D341Med (cell line): Measurements from ENCODE around the gene CACNA2D3.
"Not testable (repeated sequence)": the region's sequence is repeated elsewhere in the genome, so short reads cannot be mapped to it uniquely, and the experiment has no call there.

Experiments used
- DNase-seq: peaks from one replicate; pipeline ENCODE4 v3.0.0; 2012; ENCODE audit warnings: low spot score

The CACNA2D3 gene

DNA sequence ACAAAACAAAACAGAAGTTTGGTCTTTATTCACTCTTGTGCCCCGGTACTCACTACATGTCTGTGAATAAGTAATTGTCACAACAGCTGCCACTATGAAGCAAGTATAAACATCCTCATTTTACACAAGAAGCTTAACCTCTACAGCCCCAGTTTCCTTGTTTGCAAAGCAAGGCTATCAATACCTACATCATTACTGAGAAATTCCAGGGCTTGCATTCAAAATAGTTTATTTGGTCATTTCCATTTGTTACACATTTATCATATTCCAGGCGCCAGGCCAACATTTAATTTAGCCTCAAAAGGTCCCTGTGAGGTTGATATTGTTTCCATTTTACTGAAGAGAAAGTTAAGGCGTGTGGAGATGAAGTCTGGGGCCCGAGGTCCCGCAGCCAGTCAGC, 966.9 kb downstream of the CACNA2D3 start:
- DNase-seq, result no peak

DNA sequence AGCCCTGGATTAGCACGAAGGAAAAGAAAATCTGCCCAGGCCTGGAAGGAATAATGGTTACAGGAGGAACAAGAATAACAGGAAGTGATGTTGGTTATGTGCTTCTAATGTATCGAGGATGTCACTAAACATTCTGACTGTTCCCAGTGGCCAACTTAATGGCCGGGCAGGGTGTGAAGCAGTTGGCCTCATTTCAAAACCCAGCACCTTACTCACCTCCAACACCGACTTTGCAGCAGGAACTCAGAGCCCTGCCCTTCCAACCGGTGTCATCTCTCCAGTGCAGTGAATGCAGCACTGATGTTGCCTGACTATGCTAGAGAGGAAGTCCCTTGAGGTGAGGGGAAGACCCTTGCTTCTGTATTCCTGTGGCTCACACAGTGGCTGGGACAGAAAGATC, 967.9 kb downstream of the CACNA2D3 start:
- DNase-seq, result no peak

DNA sequence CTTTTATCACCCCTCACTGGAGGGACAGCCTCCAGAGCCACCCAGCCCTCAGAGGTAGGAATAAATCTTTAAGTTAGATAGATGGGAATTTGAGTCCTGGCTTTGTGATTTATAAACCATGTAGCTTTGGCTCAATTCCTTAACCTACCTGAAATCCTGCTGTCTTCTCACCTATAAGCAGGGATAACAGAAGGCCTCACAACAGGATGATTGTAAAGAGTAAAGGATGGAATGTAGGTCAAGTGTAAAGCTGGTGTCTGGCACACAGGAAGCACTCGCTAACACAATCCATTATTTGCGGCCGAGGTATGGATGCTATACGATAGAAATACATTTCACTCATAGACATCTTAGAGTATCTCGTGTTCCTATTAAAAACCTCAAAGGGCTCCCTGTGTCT, 968.4 kb downstream of the CACNA2D3 start:
- DNase-seq, result no peak

DNA sequence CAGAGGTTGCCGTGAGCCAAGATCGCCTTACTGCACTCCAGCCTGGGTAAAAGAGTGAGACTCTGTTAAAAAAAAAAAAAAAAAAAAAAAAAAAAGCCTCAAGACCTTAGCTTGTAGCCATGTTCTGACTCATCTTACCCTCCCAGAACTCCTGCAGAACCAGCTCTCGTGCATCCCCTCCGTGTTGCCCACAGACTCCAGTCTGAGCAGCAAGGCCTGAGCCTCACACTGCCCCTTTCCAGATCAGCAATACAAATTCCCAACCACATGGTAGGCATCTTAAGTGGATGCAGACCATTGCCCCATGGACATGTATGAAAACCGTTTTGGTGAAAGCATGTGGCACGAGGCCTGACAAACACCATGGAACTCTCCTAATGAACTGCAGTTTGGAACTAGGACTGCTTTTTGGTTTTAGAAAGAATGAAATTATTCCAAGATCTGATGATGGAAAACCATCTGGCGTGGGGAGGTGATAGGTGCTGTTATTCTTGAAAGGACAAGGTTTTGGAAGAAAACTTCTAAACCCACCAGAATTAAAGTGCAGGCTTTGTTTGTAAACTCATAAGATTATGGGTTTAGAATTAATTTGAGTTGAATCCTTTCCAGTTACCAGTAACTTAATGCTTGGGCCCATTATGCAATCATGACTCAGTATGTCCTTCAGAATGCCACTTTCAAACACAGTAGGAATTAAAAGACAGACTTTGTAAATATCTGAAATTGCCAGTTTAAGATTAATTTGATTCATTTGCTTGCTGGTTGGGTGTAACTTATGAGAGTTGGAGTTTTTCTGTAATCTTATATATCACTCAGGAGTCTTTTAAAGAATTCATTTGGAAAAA, 969.3 kb downstream of the CACNA2D3 start:
- DNase-seq, result no peak

DNA sequence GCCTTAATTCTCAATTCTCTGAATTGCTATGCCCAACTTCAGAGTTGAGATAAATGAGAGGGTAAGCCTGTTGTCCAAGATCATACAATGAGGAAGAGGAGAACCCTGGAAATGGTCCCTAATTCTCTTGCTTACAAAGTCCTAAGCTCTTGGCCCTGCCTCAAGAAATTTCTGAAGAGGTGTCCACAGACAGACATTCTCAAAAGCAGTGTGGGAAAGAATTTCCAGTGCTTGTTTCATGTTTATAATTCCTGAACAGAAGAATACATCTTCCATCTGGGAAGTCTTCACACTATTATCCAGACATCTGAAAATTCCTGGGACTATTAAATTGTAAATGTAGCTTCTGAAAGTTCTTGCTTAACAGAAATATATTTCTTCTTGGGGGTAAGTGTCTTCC, 972.3 kb downstream of the CACNA2D3 start:
- DNase-seq, result no peak

DNA sequence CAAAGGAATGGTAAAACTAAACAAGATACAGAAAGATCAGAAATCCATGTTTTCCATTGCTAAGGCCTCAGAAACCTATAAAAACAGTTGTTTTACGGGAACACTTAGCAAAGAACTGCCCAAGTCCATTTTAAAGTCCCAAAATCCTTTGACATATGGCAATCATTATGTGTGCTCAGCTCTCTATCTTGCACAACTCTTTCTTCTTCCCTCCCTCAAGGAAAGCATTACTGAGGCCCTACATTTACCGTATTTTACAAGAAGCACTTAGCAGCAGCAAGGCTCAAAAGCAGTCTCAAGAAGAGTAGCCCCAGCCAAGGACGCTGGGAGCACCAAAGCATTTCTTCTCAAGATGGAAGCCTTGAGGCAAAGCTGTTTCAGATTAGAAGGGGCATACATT, 975.1 kb downstream of the CACNA2D3 start:
- DNase-seq, result no peak

DNA sequence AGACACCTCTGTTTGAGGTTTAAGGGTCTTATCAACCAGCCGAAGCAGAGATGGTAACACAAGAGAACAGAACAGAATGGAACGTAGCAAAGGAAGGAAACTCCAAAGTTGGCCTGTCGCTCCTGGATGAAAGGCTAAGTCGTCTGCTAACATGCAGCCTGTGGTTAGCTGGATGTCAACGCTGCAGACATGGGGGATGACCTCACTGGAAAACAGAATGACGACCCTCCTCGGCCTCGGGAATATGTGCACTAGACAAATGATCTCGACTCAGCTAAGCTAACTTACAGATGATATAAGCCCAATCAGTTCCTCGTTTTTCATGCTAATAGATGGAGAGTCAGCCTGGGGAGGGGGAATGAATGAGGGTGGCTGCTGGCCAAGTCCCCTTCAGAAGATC, 983.3 kb downstream of the CACNA2D3 start:
- no peak for DNase-seq

DNA sequence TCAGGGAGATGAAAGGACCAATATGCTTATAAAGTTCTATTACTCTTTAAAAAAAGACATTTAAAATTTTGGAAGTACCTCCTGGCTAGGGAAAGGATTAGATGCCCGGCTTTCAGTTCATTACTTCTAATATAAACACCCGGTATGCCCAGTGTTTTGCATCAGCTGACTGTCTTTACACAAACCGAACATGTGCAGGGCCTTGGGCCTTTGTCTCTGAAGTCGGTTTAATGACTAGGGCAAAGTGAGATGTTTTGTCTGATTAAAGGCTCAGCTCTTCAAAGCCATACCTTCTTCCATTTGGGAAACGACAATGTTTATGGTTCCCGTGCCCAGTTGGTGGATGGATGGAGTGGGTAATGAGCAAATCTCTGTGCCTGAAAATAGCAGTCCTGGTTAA, 984.8 kb downstream of the CACNA2D3 start:
- no peak for DNase-seq

DNA sequence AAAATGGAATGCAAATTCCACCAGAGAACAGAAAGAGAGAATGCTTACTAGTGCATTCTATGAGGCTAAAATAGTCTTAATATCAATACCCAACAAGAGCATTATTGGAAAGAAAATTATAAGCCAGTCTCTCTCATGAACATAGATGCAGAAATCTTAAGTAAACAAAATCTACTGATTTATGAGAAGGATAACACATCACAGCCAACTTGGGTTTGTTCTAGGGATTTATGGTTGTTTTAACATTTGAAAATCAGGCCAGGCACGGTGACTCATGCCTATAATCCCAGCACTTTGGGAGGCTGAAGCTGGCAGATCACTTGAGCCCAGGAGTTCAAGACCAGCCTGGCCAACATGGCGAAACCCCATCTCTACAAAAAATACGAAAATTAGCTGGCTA, 989.6 kb downstream of the CACNA2D3 start:
- not testable (repeated sequence) for DNase-seq

DNA sequence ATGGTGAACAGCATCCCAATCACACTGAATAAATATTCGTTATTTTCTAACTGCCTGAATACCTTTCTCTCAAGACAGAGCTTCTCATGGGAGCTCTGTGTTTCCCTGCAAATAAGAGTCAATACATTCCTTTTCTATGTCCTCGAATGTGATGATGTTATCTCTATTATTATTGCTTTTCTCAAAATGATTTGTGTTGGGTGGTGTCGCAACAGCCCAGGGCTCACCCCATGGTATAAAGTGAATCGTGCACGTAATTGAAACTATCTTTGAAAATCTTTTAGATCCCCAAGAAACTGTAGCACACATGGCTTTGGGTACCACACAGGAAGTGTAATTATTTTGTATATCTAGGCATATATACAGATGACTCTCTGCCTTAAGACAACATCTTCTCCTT, 996.1 kb downstream of the CACNA2D3 start:
- DNase-seq, result no peak

DNA sequence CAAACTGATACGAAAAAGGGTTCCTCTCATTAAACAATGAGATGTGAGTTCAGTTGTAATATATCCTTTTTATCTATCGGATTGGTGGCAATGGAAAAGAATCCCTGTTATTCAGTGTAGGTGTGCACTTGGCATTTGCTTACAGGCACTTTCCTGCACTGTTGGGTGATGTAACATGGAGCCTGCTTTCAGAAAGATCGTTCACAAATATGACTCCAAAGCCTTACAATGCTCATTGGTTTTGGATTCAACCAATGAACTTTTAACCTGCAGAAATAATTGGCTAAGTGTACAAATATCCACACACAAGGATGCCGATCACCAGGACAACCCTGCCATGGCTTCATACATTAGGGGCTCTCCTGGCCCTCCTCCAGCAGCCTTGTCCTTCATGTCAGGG, 996.9 kb downstream of the CACNA2D3 start:
- no peak for DNase-seq

DNA sequence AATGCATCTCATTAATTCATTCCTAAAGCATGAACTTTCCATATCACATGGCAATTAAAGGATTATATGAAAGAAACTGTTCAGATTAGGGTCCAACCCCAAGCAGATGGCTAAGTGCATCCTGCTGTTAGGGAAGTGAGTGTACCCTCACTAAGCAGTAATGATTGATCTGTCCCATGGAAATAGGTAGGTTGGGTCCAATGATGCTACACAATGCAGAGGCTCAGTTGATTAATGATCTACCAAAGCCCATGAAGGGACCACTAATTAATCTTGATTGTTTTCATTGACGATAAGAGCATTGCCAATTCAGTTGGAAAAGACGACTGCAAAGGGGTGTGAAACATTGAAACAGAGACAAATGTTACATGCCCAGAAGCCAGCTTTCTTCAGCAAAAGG, 1000.0 kb downstream of the CACNA2D3 start:
- no peak for DNase-seq
